GM18505 (cell line): ENCODE results near the gene PTPRN2.
"Not testable (repeated sequence)": the region's sequence is repeated elsewhere in the genome, so short reads cannot be mapped to it uniquely, and the experiment has no call there.

Experiments used
- ATAC-seq: cut with Tn5 transposase; IDR thresholded peaks from one replicate; pipeline ENCODE4 v1.9.1; 2021; ENCODE audit not compliant: unreplicated experiment
- POLR2A ChIP-seq: IDR thresholded peaks from 4 replicates; pipeline ENCODE4 v1.6.1; 2011; ENCODE audit warnings: borderline replicate concordance; ENCODE audit not compliant: insufficient read depth, insufficient read length; ENCODE audit errors: extremely low read depth

Gene PTPRN2

GRCh38 chr7:158424011-158424410, 163.6 kb downstream of the PTPRN2 start:
- ATAC-seq = no peak

GRCh38 chr7:158422887-158423560, 164.6 kb downstream of the PTPRN2 start:
- ATAC-seq = no peak

More at GRCh38 chr7:158424011-158424410, 163.6 kb downstream of the PTPRN2 start:
- TF ChIP-seq POLR2A = no peak

GRCh38 chr7:158422196-158422886, 165.3 kb downstream of the PTPRN2 start:
- no peak for TF ChIP-seq POLR2A
- no peak for ATAC-seq

More at GRCh38 chr7:158422887-158423560, 164.6 kb downstream of the PTPRN2 start:
- no peak for TF ChIP-seq POLR2A

- ATAC-seq = no peak
- no peak for TF ChIP-seq POLR2A
These were observed 166.3 kb downstream of the PTPRN2 start for GRCh38 chr7:158421361-158421760.

GRCh38 chr7:158420591-158421340, 166.9 kb downstream of the PTPRN2 start:
- TF ChIP-seq POLR2A = no peak
- ATAC-seq = no peak

- no peak for TF ChIP-seq POLR2A
- ATAC-seq = no peak
These were observed 168.3 kb downstream of the PTPRN2 start for GRCh38 chr7:158419238-158419785.

- ATAC-seq = not testable (repeated sequence)
These were observed 169.2 kb downstream of the PTPRN2 start for GRCh38 chr7:158418395-158418794.

- no peak for TF ChIP-seq POLR2A
- ATAC-seq = no peak
These were observed 171.2 kb downstream of the PTPRN2 start for GRCh38 chr7:158416283-158416933.

- ATAC-seq = no peak
- TF ChIP-seq POLR2A = no peak
These were observed 172.3 kb downstream of the PTPRN2 start for GRCh38 chr7:158415316-158415715.

- ATAC-seq = no peak
- TF ChIP-seq POLR2A = no peak
These were observed 173.1 kb downstream of the PTPRN2 start for GRCh38 chr7:158414486-158414961.

GRCh38 chr7:158414002-158414401, 173.6 kb downstream of the PTPRN2 start:
- TF ChIP-seq POLR2A = no peak
- no peak for ATAC-seq

GRCh38 chr7:158411232-158411950, 176.2 kb downstream of the PTPRN2 start:
- no peak for ATAC-seq
- TF ChIP-seq POLR2A = no peak
